ENCODE results near the gene TNF. TPM values are rescaled to one million over a fixed set of nuclear protein-coding genes. Genes with fewer than 3 reads are reported as not detected.

Gene TNF
- polyA plus RNA-seq, 1 of the 3 experiments (the other 2 are of a cell fraction) = not detected

DNA sequence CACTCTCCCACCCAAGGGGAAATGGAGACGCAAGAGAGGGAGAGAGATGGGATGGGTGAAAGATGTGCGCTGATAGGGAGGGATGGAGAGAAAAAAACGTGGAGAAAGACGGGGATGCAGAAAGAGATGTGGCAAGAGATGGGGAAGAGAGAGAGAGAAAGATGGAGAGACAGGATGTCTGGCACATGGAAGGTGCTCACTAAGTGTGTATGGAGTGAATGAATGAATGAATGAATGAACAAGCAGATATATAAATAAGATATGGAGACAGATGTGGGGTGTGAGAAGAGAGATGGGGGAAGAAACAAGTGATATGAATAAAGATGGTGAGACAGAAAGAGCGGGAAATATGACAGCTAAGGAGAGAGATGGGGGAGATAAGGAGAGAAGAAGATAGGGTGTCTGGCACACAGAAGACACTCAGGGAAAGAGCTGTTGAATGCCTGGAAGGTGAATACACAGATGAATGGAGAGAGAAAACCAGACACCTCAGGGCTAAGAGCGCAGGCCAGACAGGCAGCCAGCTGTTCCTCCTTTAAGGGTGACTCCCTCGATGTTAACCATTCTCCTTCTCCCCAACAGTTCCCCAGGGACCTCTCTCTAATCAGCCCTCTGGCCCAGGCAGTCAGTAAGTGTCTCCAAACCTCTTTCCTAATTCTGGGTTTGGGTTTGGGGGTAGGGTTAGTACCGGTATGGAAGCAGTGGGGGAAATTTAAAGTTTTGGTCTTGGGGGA, 754 bp downstream of the TNF start:
- no peak overlapping the region for H3K4me3 ChIP-seq (ENCODE audit: low read depth in 2 of 2, low read length in 1 of 2)
- no peaks in the 10 kb centered on the region for H3K27me3 ChIP-seq (ENCODE audit: insufficient read depth)
- H3K79me2 ChIP-seq (ENCODE audit: insufficient read depth) = no peaks in the 10 kb centered on the region
- H3K36me3 ChIP-seq (replicated peaks in 1 of 2; ENCODE audit: control insufficient read depth in 1 of 2, insufficient read depth in 2 of 2, low read length in 1 of 2) = no peaks in the 10 kb centered on the region
- H4K20me1 ChIP-seq (ENCODE audit: insufficient read depth) = no peaks in the 10 kb centered on the region
- no peak for DNase-seq
- H3K9me3 ChIP-seq = no peaks in the 10 kb centered on the region; the same call in 1 of the 2 replicates
- no peak overlapping the region for H3K4me2 ChIP-seq
- peaks cover 0 to 5% of the 10 kb centered on the region in 2 experiments; a peak in 1 of 4 replicates for H3K4me1 ChIP-seq (ENCODE audit: control insufficient read depth in 1 of 2, insufficient read depth in 2 of 2, low read depth in 1 of 2, low read length in 1 of 2)
- ChIA-PET CTCF (interaction anchor here (1.2 to 17.6 kb wide), 4 partner anchors 9 to 127 kb away, joined by 3 to 312 read pairs (median 14); partner anchors contain the start of genes ABHD16A, ATP6V1G2 and NFKBIL1), POLR2A (no interaction called here)
- no peaks in the 10 kb centered on the region for H3K9me2 ChIP-seq
- no peak overlapping the region for H2AFZ ChIP-seq (ENCODE audit: low read depth)
- 71% methylated on average over 8 of the region's 8 CpGs for WGBS (ENCODE audit: low lambda C conversion rate)
- no peaks in the 10 kb centered on the region for H3F3A ChIP-seq (replicated peaks; ENCODE audit: insufficient read depth)
- no peak overlapping the region for H3K9ac ChIP-seq
- no peak for TF ChIP-seq GATA2 (CRISPR knock-in tag; IDR thresholded peaks at IDR 0.05)
- no peak overlapping the region for H3K27ac ChIP-seq (ENCODE audit: low read depth in 2 of 2, low read length in 1 of 2)

DNA sequence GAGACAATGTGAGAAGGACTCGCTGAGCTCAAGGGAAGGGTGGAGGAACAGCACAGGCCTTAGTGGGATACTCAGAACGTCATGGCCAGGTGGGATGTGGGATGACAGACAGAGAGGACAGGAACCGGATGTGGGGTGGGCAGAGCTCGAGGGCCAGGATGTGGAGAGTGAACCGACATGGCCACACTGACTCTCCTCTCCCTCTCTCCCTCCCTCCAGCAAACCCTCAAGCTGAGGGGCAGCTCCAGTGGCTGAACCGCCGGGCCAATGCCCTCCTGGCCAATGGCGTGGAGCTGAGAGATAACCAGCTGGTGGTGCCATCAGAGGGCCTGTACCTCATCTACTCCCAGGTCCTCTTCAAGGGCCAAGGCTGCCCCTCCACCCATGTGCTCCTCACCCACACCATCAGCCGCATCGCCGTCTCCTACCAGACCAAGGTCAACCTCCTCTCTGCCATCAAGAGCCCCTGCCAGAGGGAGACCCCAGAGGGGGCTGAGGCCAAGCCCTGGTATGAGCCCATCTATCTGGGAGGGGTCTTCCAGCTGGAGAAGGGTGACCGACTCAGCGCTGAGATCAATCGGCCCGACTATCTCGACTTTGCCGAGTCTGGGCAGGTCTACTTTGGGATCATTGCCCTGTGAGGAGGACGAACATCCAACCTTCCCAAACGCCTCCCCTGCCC, 1.7 kb downstream of the TNF start:
- ChIA-PET CTCF (interaction anchor here (1.4 to 17.6 kb wide), 4 partner anchors 12 to 126 kb away, joined by 3 to 312 read pairs (median 18); partner anchors contain the start of genes ABHD16A, ATP6V1G2 and NFKBIL1), POLR2A (interaction anchor here (0.6 kb wide), 1 partner anchor 24 kb away, joined by 3 read pairs; no protein-coding TSS in a partner anchor)
- TF ChIP-seq EZH2phosphoT487 (IDR thresholded peaks at IDR 0.05; ENCODE audit: borderline replicate concordance, low read depth) (no peak), FOSL2 (IDR thresholded peaks at IDR 0.05; ENCODE audit: borderline replicate concordance, low read depth) (no peak), USF2 (IDR thresholded peaks at IDR 0.05; ENCODE audit: borderline replicate concordance, low read depth, low read length) (no peak), SMC3 (IDR thresholded peaks at IDR 0.05; ENCODE audit: low read depth, low read length) (no peak), IRF3 (IDR thresholded peaks at IDR 0.05; ENCODE audit: low read depth, low read length) (no peak), YY1 (IDR thresholded peaks at IDR 0.05; ENCODE audit: low read depth) (no peak), RAD21 (IDR thresholded peaks at IDR 0.05; ENCODE audit: low read length) (no peak), ZBTB33 (IDR thresholded peaks at IDR 0.05; ENCODE audit: borderline replicate concordance, low read depth) (no peak), POLR2AphosphoS5 (IDR thresholded peaks at IDR 0.05; ENCODE audit: low read depth, low read length) (no peak)
- TF ChIP-seq, protein P1, sequence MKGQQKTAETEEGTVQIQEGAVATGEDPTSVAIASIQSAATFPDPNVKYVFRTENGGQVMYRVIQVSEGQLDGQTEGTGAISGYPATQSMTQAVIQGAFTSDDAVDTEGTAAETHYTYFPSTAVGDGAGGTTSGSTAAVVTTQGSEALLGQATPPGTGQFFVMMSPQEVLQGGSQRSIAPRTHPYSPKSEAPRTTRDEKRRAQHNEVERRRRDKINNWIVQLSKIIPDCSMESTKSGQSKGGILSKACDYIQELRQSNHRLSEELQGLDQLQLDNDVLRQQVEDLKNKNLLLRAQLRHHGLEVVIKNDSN (IDR thresholded peaks at IDR 0.05; ENCODE audit: borderline replicate concordance, low read depth) = no peak
- TF ChIP-seq, protein P2, sequence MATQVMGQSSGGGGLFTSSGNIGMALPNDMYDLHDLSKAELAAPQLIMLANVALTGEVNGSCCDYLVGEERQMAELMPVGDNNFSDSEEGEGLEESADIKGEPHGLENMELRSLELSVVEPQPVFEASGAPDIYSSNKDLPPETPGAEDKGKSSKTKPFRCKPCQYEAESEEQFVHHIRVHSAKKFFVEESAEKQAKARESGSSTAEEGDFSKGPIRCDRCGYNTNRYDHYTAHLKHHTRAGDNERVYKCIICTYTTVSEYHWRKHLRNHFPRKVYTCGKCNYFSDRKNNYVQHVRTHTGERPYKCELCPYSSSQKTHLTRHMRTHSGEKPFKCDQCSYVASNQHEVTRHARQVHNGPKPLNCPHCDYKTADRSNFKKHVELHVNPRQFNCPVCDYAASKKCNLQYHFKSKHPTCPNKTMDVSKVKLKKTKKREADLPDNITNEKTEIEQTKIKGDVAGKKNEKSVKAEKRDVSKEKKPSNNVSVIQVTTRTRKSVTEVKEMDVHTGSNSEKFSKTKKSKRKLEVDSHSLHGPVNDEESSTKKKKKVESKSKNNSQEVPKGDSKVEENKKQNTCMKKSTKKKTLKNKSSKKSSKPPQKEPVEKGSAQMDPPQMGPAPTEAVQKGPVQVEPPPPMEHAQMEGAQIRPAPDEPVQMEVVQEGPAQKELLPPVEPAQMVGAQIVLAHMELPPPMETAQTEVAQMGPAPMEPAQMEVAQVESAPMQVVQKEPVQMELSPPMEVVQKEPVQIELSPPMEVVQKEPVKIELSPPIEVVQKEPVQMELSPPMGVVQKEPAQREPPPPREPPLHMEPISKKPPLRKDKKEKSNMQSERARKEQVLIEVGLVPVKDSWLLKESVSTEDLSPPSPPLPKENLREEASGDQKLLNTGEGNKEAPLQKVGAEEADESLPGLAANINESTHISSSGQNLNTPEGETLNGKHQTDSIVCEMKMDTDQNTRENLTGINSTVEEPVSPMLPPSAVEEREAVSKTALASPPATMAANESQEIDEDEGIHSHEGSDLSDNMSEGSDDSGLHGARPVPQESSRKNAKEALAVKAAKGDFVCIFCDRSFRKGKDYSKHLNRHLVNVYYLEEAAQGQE (IDR thresholded peaks at IDR 0.05; ENCODE audit: low read depth, low read length) = no peak

More for the DNA sequence above, 1.7 kb downstream of the TNF start:
- DNase-seq = no peak
- H3K27me3 ChIP-seq (ENCODE audit: insufficient read depth) = no peaks in the 10 kb centered on the region
- no peaks in the 10 kb centered on the region; the same call in 1 of the 2 replicates for H3K9me3 ChIP-seq
- no peak overlapping the region for H3K4me2 ChIP-seq
- no peaks in the 10 kb centered on the region for H3K79me2 ChIP-seq (ENCODE audit: insufficient read depth)
- H3K9me2 ChIP-seq = no peaks in the 10 kb centered on the region
- peaks cover 0 to 11% of the 10 kb centered on the region in 2 experiments; a peak in 1 of 4 replicates for H3K4me1 ChIP-seq (ENCODE audit: control insufficient read depth in 1 of 2, insufficient read depth in 2 of 2, low read depth in 1 of 2, low read length in 1 of 2)
- no peak overlapping the region for H3K9ac ChIP-seq
- no peaks in the 10 kb centered on the region for H3K36me3 ChIP-seq (replicated peaks in 1 of 2; ENCODE audit: control insufficient read depth in 1 of 2, insufficient read depth in 2 of 2, low read length in 1 of 2)
- no peak overlapping the region for H3K4me3 ChIP-seq (ENCODE audit: low read depth in 2 of 2, low read length in 1 of 2)
- no peaks in the 10 kb centered on the region for H3F3A ChIP-seq (replicated peaks; ENCODE audit: insufficient read depth)
- no peak overlapping the region for H3K27ac ChIP-seq (ENCODE audit: low read depth in 2 of 2, low read length in 1 of 2)
- H2AFZ ChIP-seq (ENCODE audit: low read depth) = no peak overlapping the region
- WGBS (ENCODE audit: low lambda C conversion rate) = 81% methylated on average over 11 of the region's 19 CpGs
- H4K20me1 ChIP-seq (ENCODE audit: insufficient read depth) = no peaks in the 10 kb centered on the region
